Activated CD4-positive, alpha-beta T cell treated with anti-CD3 and anti-CD28 coated beads, Interleukin-2, amount 50 U/mL, for 4 hours (primary cell): Measurements from ENCODE around the gene CEP83.
A peak's percentile ranks its signal among the peaks of the same experiment; 100 is the strongest.

Experiments used
- DNase-seq, 2 experiments: peaks; one replicate each; pipeline ENCODE4 v3.0.0-alpha.2; 2020

CEP83 gene

DNA sequence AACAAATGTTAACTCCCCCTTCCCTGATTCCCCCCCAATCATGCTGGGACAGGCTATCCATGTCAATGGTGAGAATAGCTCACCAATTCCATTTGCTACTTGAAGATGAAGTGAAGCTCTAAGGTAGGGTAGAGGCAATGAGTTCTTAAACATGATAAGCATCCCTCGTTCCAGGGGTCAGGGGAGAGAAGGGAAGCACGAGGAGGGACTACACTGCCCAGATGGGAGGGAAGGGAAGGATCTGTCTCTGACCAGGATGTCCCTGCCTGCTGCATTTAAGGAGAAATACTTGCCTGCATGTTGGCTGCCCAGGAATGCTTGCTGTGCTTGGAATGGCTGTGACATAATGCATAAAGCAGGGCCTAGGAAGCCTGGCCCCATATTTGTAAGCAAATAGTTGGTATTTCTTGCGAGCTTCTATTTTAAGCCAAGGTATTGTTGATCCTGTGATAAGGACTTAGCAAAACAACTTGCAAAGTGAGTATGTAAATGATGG lies 155.1 kb downstream of the CEP83 start:
- no peak for DNase-seq

- no peak for DNase-seq
These were observed 155.7 kb downstream of the CEP83 start for GRCh38 chr12:94304012-94304411.

DNA sequence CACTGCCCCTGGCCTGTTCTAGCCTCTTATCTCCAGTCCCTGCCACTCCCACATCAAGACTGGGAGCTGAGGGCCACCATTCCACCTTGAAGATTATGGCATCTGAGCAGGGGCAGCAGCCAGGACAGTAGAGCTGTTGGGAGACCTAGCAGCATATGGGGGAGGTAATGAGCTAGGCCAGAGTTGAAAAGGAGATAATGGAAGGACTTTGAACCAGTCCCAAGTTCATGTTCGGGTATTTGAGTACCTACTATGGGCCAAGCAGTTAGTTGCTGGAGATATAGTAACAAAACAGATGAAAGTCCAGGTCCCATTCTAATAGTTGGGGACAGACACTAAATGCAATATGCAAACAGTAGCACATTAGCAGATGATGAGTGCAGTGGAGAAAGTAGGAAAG lies 159.8 kb downstream of the CEP83 start:
- DNase-seq: no peak

- DNase-seq: no peak
These were observed 161.7 kb downstream of the CEP83 start for GRCh38 chr12:94297876-94298505.

DNA sequence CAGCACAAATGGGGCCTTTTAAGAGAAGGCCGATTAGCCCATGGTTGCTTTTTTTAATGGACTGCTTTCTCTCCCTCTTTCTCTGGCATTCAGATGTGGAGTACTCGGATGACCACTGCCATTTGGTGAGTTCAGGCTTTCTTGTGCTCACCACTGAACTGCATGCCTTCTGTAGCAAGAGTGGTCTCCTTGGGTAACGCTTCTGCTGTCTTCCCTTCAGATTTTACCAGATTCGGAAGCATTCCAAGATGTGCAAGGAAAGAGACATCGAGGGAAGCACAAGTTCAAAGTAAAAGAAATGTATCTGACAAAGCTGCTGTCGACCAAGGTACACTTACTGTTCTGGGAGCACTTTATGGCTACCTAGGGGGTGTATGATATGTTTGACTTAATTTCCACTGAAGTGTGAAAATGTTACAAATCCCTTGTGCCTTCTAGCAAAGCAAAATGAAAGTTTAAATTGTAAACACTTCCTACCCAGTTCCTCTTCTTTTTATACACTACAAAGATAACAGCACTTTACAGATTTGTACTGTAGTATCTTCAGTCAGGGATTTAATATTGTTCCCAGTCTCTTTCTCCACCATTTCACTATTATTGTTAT lies 162.5 kb downstream of the CEP83 start:
- no peak for DNase-seq

DNA sequence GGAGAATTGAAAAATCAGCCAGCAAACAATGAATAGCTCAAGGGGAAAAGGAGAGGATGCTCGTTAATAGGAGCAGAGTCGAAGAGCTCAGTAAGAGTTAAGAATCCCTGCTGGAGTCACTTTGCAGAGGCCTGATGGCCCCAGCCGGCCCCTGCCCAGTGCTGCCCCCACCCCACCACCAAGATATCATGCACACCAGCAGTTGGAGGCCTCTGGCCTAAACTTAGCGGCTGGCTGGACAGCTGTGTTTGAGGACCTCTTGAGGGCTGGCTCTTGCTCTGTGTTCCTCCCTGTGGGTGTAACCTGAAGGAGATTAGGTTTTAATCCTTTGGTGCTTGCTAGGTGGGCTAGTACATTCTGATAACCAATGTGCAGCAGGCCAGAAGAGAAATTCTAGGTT lies 169.3 kb downstream of the CEP83 start:
- DNase-seq: no peak

DNA sequence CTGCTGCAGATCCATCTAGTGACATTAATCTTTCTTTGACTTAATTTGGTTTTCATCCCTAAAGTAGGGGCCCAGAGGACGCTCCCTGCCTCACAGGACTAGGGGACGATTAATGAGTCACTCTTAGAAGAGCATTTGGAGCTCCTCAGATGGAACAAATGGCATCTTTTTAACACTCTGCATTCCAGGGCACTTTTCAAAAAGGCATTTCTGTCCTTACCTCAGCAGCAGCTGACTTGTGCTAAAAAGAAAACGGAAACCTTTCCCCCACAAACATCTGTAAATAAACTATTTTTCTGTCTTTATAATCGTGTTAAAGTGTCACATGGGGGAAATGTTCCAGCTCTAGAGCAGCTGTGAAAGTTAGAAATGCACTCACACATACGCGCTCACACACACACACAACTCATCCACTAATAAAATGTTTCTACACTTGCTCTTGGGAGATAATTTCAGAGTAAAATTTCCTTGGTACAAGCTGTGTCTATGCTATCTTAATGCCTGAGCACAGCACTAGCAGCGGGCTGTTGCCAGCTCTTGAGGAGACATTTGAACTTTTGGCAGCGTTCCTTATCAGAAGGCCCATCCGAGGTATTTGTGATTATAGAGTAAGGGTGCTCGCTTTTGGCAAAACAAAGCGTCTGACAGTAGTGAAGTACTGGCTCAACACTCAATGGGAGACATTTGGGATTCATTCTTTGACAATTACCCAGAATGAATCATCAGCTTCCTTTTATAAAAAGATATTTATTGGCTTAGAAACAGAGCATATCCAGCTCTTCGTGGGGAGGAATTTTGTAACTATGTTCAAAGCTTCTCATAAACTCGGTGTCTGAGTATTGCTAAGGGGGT lies 170.0 kb downstream of the CEP83 start:
- no peak for DNase-seq

GRCh38 chr12:94287245-94287628 lies 172.4 kb downstream of the CEP83 start:
- no peak for DNase-seq

GRCh38 chr12:94286583-94287244 lies 173.0 kb downstream of the CEP83 start:
- no peak for DNase-seq

- DNase-seq: no peak
These were observed 173.6 kb downstream of the CEP83 start for GRCh38 chr12:94285943-94286582.

DNA sequence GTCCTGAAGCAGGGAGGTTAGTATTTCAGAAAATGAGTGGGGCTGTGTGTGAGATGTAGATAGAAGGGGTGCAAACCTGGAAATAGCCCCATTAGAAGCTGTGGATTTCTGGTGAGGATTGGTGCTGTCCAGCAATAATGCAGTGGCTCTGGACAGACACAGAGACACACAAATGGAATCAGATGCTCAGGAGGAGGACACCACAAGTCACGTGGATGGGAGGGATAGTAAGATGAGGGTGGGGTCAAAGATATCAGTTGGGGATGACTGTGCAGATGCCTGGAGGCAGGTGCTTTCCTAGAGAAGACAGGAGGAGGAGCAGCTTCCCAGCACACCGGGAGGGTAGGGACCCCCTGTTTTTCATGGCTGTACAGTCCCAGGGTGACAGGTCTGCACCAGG lies 174.8 kb downstream of the CEP83 start:
- no peak for DNase-seq

GRCh38 chr12:94284046-94284445 lies 175.6 kb downstream of the CEP83 start:
- no peak for DNase-seq

DNA sequence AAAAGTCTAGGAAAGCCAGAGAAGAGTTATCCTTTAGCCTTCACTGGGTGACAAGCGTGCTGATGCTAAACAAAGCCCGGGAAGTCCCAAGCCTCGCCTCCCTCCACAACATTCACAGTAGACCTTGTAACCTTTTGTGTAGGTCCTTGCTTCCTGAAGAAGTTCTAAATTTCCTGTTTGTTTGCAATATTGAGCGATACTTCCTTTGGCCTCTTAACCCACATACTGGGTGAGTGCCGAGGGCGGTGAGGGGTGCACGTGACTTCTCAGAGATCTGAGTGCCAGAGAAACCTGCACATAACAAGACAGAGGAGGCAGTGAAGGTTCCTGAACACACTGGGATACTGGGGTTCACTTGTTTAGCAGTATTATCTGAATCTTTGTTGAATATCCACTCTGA lies 177.0 kb downstream of the CEP83 start:
- peak; percentile 24 to 25 for DNase-seq

- no peak for DNase-seq
These were observed 179.6 kb downstream of the CEP83 start for GRCh38 chr12:94280063-94280462.

GRCh38 chr12:94277426-94278000 lies 182.2 kb downstream of the CEP83 start:
- no peak for DNase-seq

DNA sequence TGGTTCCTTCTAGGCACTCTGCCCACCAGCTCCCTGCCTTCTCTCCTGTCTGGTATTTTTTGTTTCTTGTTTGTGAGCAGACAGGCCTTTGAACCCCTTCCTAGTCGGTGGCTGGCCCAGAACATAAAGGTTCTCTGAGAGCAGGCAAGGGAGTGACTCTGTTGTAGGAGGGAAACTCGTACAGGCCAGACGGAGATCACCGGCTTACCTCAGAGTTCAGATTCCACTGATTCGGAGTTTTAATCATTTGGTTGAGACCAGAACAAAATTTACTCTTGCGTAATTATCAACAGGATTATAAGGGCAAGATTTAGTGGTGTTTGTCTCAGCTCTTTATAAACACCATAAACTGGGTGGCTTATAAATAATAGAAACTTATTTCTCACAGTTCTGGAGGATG lies 182.9 kb downstream of the CEP83 start:
- no peak for DNase-seq

GRCh38 chr12:94273272-94273671 lies 186.4 kb downstream of the CEP83 start:
- DNase-seq: no peak

GRCh38 chr12:94272280-94272679 lies 187.4 kb downstream of the CEP83 start:
- DNase-seq: no peak

- DNase-seq: no peak
These were observed 188.3 kb downstream of the CEP83 start for GRCh38 chr12:94271351-94271750.

- no peak for DNase-seq
These were observed 190.2 kb downstream of the CEP83 start for GRCh38 chr12:94269316-94269999.

GRCh38 chr12:94267921-94268471 lies 191.7 kb downstream of the CEP83 start:
- no peak for DNase-seq

- DNase-seq: no peak
These were observed 192.2 kb downstream of the CEP83 start for GRCh38 chr12:94267537-94267872.
